ELR (cell line): ENCODE data around the gene HMHB1.
A peak's percentile ranks its signal among the peaks of the same experiment; 100 is the strongest.
"Not testable (repeated sequence)": the region's sequence is repeated elsewhere in the genome, so short reads cannot be mapped to it uniquely, and the experiment has no call there.

Experiments used
- DNase-seq: peaks from one replicate; pipeline ENCODE4 v3.0.0-alpha.2; 2015; ENCODE audit warnings: low read depth

HMHB1 gene

GRCh38 chr5:143801252-143801939 lies 10.6 kb upstream of the HMHB1 start:
- no peak for DNase-seq

DNA sequence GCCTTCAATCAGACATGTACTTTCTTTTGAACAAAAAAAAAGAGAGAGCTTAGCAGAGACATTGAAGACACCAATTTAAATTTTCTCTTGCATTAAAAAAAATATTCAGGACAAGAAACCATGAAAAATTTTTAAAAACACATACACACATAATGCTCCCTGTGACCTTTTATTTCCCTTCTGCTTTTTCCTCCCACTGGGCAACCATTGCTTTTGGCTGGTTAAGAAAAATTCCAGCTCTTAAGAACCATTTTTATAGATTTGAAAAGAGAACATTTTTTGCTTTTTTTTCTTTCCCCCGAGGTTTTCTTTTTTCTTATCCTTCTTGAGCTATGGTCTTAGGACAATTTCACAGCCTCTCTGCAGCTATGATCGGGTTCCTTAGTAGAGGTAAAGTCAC lies 6.1 kb upstream of the HMHB1 start:
- DNase-seq, result no peak

DNA sequence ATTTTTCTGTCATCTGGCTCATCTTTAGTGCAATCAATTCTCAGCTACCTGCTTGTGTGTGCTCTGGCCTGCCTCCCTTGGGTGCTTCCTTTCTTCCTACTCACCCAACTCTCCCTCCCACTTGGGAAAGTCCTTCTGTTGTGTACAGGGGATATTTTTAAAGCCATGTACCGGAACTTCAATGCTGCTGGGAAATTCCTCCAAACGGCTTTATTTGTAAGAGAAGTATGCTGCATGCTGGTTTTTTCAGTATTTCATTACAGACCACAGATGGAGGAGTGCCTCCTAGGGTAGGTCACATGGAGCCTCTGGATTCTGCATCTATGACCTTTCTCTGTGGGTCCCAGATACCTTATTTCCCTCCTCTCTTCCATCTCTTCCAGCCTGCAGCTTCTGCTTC lies 5.4 kb upstream of the HMHB1 start:
- no peak for DNase-seq

DNA sequence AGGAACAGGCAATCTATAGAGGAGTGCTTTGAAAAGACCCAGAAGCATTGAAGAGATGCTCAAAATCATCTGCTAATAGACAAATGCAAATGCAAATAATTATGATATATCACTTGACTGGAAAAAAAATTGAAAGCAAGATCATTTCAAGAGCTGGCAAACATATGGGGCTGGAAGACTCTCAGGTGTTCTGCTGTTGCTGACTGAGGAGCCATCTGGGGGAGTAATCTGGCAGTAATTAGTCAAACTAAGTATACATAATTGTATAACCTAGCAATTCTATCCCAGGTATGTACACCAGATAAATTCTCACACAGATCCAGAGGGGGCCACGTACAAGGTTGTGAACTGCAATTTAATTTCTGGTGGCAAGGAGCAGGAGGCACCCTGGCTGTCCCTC lies 4.6 kb upstream of the HMHB1 start:
- no peak for DNase-seq

- DNase-seq, result not testable (repeated sequence)
Observed at GRCh38 chr5:143816370-143816769, 4.4 kb downstream of the HMHB1 start.

DNA sequence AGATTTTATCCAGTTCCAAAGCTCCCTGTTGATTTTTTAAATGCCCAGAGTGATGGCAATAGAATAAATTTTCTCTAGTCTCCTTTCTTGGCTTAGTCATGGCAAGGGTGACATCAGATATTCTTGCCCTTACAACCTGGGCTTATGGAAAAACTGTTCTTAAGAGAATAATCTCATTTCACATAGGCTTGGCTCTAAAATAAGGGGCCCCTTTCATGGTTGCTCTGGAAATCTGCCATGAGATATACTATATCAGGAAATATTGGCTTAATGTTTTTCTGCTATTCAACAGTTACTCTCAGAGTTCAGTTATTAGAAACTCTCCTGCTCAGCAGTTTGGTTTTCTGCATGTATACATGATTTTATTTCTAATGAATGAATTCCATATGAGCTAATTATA lies 7.8 kb downstream of the HMHB1 start:
- DNase-seq, result no peak

DNA sequence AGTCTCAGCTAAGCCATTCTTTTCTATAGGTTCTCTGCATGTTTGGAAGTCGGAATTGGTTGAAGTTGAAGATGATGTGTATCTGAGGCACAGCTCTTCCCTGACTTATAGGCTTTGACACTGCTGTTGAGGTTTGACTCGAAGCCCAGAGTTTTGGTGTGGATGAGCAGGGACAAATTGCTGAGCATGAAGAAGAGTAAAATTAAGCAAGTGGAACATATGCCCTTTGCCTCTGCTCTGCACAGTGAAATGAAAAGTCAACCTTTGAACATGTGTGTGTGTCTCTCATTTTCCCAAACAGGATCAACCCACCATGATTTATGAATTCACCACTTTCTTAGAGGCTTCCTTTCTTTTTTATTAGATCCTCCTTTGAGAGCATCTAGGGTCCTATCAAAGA lies 8.5 kb downstream of the HMHB1 start:
- DNase-seq, result no peak

- peak; percentile 78 for DNase-seq
Observed at GRCh38 chr5:143824851-143825720, 13.1 kb downstream of the HMHB1 start.

DNA sequence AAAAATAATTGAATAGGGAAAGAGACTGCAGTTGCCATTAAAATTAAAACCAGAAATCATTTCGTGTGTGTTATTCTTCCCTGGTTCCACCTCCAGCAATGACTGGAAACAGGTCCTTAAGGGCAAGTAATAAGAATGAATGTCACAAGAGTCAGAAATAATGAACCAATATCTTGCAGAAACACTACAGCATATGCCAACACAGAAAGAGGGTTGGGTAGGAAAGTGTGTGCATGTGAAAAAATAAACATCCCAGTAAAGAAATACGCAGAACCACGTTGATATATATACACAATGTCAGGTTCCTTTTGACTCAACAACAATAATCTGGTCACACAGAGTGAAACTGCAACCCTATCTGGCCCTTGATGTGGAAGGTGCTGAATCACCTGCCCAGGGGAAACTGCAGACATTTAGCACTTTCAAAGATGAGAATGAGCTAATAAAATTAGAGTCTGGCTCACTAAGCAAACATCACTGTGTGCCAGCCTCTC lies 15.0 kb downstream of the HMHB1 start:
- no peak for DNase-seq

- DNase-seq, result no peak
Observed at GRCh38 chr5:143828710-143829109, 16.7 kb downstream of the HMHB1 start.

GRCh38 chr5:143833177-143833576 lies 21.2 kb downstream of the HMHB1 start:
- DNase-seq, result no peak

GRCh38 chr5:143835251-143835650 lies 23.3 kb downstream of the HMHB1 start:
- no peak for DNase-seq

DNA sequence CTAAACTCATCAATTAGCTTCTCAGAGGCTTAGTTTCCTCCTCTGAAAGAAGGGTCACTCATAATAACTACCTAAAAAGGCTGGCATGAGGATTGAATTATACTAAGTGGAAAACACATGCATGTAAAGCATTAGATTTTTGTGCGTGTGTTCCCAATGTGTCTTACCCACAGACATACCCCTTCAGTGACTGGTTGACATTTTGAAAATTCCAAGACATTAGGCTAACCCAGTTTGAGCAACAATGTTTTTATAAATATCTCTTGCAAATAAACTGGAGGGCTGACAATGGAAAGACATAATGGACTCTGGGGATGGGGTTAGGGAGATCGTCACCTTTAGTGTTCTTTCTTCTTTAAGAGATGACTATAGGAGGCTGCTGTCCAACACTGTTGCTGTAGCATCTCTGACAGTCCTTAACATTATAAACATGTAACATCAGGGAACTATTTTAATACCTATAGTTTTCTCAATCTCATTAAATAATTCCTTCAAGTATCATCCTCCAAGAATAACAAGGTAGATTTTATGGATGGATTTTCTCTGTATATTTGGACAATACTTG lies 24.3 kb downstream of the HMHB1 start:
- DNase-seq, result no peak

GRCh38 chr5:143837306-143837848 lies 25.4 kb downstream of the HMHB1 start:
- DNase-seq, result peak; percentile 41

DNA sequence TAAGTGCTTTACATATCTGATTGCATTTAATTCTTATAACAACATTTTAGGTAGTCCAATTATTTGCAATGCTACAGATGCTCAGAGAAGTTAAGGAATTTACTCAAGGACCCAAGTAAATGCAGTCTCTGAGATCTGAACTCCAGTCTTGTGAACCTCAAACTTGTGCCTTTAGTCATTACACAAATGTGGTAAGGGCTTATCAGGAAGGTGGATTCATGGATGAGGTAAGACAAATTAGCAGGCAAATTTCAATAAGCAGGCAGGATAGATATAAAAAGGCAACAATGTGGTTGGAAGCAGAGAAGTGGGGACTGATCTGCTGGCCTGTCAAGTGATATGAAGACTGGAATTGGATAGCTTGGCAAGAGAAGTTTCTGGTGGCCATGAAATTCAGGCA lies 29.5 kb downstream of the HMHB1 start:
- DNase-seq, result no peak

DNA sequence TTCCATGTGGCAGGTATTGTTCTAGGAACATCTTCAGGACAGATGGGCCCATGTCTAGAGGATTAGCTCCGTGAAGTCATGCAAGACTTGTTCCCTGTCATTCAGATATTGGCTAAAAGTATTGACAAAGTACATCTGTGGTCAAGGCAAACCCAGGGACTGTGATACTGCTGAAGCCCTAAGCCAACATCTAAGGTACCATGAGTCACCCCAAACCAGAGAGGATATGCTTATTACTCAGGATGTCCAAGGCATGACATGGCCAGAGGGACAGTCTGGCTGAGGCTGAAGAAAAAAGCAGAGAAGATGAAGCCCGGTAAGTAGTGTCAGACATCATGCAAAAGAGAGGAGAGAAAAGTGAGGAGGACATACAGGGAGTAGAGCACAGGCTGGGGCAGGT lies 31.0 kb downstream of the HMHB1 start:
- DNase-seq, result peak; percentile 64

DNA sequence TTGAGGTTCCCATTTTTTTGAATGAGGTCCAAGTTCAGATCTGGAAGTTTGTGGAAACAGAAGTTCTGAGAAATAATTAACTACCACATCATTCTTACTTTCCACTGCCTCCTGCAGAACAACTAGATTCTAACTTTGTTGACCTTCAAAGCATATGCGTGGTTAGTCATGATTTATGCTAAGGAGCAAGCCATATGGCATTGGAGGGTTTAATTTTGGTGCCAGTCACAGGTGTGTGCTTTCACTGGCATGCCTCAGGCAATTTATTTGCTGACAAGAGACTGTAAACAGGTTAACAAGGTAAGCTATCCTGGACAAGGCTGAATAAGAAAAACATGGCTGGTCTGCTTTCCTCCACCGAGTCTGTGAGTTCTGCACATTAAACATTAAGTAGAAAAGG lies 31.5 kb downstream of the HMHB1 start:
- DNase-seq, result no peak

- peak; percentile 9 for DNase-seq
Observed at GRCh38 chr5:143850050-143850683, 38.2 kb downstream of the HMHB1 start.

DNA sequence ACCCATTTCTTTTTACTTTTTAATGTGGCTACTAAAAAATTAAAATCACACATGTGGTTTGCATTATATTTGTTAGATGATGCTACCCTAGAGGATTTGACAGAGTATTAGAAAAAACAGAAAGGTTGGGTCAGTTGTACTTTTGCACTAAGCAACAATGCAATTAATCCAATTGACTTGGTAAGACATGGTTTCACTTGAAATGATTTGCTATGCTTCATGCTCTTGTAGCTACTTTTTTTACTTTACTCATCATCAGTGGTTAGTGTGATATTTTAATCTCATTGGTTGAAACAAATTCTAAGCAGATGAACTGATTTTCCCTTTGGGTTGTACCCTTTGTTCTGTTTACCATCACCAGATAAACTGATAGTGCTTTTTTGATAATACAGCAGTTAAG lies 39.4 kb downstream of the HMHB1 start:
- no peak for DNase-seq

GRCh38 chr5:143860211-143860610 lies 48.2 kb downstream of the HMHB1 start:
- no peak for DNase-seq

GRCh38 chr5:143862271-143862670 lies 50.3 kb downstream of the HMHB1 start:
- no peak for DNase-seq

GRCh38 chr5:143865426-143866025 lies 53.6 kb downstream of the HMHB1 start:
- DNase-seq, result no peak
